ENCODE results near the gene HERC5. TPM values are rescaled to one million over a fixed set of nuclear protein-coding genes. Genes with fewer than 3 reads are reported as not detected.

HERC5 gene
- polyA plus RNA-seq, 2 of the 4 experiments (the other 2 are of a cell fraction) = 4.3 to 5.1 TPM

DNA sequence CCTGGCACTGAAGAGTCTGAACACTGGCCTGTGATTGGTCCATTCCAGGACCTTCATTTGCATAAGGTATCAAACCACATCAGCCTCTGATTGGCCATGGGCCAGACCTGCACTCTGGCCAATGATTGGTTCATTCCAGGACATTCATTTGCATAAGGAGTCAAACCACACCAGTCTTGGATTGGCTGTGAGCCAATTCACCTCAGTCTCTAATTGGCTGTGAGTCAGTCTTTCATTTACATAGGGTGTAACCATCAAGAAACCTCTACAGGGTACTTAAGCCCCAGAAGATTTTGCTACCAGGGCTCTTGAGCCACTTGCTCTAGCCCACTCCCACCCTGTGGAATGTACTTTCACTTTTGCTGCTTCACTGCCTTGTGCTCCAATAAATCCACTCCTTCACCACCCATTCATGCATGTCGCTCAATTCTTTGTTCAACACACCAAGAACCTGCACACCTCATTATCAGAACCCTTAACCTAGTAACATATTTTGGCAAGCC is 14.2 kb upstream of the HERC5 start:
- H3K4me3 ChIP-seq = no peak overlapping the region
- ATAC-seq (no peak), DNase-seq (ENCODE audit: low read depth in 1 of 2, low spot score in 1 of 2) (no peak), FAIRE-seq (no peak)
- no peaks in the 10 kb centered on the region for H3K9me3 ChIP-seq
- TF ChIP-seq, protein P1, sequence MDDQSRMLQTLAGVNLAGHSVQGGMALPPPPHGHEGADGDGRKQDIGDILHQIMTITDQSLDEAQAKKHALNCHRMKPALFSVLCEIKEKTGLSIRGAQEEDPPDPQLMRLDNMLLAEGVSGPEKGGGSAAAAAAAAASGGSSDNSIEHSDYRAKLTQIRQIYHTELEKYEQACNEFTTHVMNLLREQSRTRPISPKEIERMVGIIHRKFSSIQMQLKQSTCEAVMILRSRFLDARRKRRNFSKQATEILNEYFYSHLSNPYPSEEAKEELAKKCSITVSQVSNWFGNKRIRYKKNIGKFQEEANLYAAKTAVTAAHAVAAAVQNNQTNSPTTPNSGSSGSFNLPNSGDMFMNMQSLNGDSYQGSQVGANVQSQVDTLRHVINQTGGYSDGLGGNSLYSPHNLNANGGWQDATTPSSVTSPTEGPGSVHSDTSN (IDR thresholded peaks at IDR 0.05) = no peak
- TF ChIP-seq RCOR1 (IDR thresholded peaks at IDR 0.05; ENCODE audit: low read depth, low read length) (no peak), HEYL (CRISPR knock-in tag; IDR thresholded peaks at IDR 0.05) (no peak), JUNB (IDR thresholded peaks at IDR 0.05) (no peak), ZSCAN20 (CRISPR knock-in tag; IDR thresholded peaks at IDR 0.05) (no peak), EHF (CRISPR knock-in tag; IDR thresholded peaks at IDR 0.05) (no peak), FOSL2 (IDR thresholded peaks at IDR 0.05) (no peak), FOSL2 (CRISPR knock-in tag; IDR thresholded peaks at IDR 0.05) (no peak), TP53 (CRISPR knock-in tag; IDR thresholded peaks at IDR 0.05) (no peak), HDAC2 (IDR thresholded peaks at IDR 0.05) (no peak), PHF8 (IDR thresholded peaks at IDR 0.05; ENCODE audit: borderline replicate concordance, low read depth) (no peak), KDM5A (IDR thresholded peaks at IDR 0.05) (no peak)
- whole genome bisulfite sequencing (ENCODE audit: missing lambda C conversion rate) = 96% methylated on average over 1 of the region's 1 CpG
- POLR2A ChIA-PET = no interaction called here
- H3K27ac ChIP-seq = no peak overlapping the region
- CTCF ChIA-PET = no interaction called here
- no peaks in the 10 kb centered on the region for H3K4me1 ChIP-seq
- no peak overlapping the region for H3K4me2 ChIP-seq

DNA sequence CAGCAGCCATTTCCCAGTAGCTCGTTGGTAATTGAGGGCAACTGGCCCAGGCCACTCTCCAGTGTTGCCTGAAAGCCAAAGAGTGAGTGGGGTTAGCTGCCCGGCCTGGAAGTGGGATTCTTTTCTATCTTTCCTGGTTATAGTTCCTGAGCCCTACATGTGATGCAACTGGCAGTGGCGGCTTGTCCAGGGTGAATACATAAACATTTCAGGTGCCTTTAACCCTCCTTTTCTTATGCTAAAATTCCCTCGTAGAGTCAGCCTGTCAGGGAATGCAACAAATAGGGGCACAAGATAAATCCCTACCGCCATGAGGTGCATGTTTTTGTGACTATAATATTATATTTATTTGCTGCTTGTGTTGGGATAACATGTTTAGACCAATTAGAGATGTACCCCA is 13.4 kb upstream of the HERC5 start:
- Histone ChIP-seq H3K4me3 (no peak overlapping the region), H3K4me2 (no peak overlapping the region), H3K4me1 (no peaks in the 10 kb centered on the region), H3K27ac (no peak overlapping the region), H3K9me3 (no peaks in the 10 kb centered on the region)
- ChIA-PET CTCF (no interaction called here), POLR2A (no interaction called here)
- TF ChIP-seq ZC3H11A (IDR thresholded peaks at IDR 0.05) (no peak), FOSL2 (IDR thresholded peaks at IDR 0.05) (no peak), FOSL2 (CRISPR knock-in tag; IDR thresholded peaks at IDR 0.05) (no peak), JUN (IDR thresholded peaks at IDR 0.05) (no peak), KDM1A (IDR thresholded peaks at IDR 0.05; ENCODE audit: low read depth) (no peak), ZSCAN20 (CRISPR knock-in tag; IDR thresholded peaks at IDR 0.05) (no peak), CHD2 (IDR thresholded peaks at IDR 0.05; ENCODE audit: low read length, partially characterized antibody) (no peak)
- TF ChIP-seq, protein P2, sequence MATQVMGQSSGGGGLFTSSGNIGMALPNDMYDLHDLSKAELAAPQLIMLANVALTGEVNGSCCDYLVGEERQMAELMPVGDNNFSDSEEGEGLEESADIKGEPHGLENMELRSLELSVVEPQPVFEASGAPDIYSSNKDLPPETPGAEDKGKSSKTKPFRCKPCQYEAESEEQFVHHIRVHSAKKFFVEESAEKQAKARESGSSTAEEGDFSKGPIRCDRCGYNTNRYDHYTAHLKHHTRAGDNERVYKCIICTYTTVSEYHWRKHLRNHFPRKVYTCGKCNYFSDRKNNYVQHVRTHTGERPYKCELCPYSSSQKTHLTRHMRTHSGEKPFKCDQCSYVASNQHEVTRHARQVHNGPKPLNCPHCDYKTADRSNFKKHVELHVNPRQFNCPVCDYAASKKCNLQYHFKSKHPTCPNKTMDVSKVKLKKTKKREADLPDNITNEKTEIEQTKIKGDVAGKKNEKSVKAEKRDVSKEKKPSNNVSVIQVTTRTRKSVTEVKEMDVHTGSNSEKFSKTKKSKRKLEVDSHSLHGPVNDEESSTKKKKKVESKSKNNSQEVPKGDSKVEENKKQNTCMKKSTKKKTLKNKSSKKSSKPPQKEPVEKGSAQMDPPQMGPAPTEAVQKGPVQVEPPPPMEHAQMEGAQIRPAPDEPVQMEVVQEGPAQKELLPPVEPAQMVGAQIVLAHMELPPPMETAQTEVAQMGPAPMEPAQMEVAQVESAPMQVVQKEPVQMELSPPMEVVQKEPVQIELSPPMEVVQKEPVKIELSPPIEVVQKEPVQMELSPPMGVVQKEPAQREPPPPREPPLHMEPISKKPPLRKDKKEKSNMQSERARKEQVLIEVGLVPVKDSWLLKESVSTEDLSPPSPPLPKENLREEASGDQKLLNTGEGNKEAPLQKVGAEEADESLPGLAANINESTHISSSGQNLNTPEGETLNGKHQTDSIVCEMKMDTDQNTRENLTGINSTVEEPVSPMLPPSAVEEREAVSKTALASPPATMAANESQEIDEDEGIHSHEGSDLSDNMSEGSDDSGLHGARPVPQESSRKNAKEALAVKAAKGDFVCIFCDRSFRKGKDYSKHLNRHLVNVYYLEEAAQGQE (IDR thresholded peaks at IDR 0.05) = no peak
- TF ChIP-seq, protein P1 (IDR thresholded peaks at IDR 0.05) = no peak
- TF ChIP-seq, protein P3, sequence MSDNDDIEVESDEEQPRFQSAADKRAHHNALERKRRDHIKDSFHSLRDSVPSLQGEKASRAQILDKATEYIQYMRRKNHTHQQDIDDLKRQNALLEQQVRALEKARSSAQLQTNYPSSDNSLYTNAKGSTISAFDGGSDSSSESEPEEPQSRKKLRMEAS (IDR thresholded peaks at IDR 0.05) = no peak
- TF ChIP-seq, protein P4, sequence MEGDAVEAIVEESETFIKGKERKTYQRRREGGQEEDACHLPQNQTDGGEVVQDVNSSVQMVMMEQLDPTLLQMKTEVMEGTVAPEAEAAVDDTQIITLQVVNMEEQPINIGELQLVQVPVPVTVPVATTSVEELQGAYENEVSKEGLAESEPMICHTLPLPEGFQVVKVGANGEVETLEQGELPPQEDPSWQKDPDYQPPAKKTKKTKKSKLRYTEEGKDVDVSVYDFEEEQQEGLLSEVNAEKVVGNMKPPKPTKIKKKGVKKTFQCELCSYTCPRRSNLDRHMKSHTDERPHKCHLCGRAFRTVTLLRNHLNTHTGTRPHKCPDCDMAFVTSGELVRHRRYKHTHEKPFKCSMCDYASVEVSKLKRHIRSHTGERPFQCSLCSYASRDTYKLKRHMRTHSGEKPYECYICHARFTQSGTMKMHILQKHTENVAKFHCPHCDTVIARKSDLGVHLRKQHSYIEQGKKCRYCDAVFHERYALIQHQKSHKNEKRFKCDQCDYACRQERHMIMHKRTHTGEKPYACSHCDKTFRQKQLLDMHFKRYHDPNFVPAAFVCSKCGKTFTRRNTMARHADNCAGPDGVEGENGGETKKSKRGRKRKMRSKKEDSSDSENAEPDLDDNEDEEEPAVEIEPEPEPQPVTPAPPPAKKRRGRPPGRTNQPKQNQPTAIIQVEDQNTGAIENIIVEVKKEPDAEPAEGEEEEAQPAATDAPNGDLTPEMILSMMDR (IDR thresholded peaks at IDR 0.05) = no peak
- WGBS (ENCODE audit: missing lambda C conversion rate) = 71% methylated on average over 5 of the region's 5 CpGs
- no peak for FAIRE-seq
- no peak for DNase-seq (ENCODE audit: low read depth in 1 of 2, low spot score in 1 of 2)
- no peak for ATAC-seq

All from A549 (cell line).